HG03108 (cell line): ENCODE results near the gene SMARCA2.

Experiments used
- ATAC-seq: cut with Tn5 transposase; IDR thresholded peaks from one replicate; pipeline ENCODE4 v1.9.1; 2021; ENCODE audit warnings: moderate library complexity; ENCODE audit not compliant: unreplicated experiment

The SMARCA2 gene

DNA sequence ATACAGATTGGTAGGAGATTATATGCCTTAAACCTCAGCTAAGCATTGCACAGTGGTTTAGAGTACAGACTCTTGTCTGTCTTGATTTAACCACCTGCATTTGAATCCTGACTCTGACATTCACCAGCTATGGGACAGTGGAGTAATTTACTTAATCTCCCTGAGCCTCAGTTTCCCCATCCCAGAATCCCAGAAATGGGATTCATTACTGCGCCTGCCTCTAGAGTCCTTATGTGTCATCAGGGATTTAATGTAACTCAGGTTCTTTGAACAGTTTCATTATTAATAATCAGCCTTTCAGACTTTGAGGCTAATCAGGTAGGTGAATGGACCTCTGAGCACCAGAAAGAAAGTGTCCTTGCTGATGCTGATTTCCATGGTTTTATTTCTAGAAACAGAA is 149.1 kb downstream of the SMARCA2 start:
- no peak for ATAC-seq

DNA sequence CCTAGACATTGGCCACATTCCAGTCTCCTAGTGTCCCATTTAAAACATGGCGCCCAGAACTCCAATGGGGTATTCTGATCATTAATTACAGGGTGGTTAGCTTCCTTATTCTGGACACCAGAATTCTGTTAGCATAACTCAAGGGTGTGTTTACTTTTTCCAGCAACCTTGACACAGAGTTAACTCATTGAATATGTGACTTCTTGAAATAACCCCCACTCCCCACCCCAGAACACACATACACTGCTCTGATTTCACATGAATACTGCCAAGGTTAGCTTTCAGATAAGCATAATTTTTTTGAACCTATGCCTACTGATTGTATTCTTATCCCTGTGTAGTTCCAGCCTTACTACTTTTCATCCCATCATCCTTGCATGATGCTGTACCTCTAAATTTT is 151.1 kb downstream of the SMARCA2 start:
- ATAC-seq = no peak

GRCh38 chr9:2169035-2169434 is 153.9 kb downstream of the SMARCA2 start:
- no peak for ATAC-seq

- no peak for ATAC-seq
Observed at GRCh38 chr9:2170722-2171121, 155.6 kb downstream of the SMARCA2 start.

DNA sequence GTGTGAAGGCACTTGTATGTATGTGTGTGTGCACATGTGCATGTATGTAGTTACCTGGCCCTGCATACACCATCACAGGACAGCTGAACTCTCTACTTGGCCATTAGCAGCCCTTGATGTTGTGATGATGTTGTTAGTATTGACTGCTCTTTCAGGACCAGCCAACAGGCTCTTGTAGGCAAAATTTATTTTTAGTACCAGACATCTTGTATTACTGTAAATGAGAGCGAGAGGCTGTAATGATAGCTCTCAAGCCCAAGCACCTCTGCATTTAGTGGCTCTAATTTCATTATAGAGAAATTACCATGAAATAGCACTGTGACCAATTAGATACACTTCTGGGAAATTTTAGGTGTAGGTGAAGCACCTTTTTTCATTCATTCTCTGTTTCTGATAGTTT is 158.0 kb downstream of the SMARCA2 start:
- ATAC-seq = no peak

DNA sequence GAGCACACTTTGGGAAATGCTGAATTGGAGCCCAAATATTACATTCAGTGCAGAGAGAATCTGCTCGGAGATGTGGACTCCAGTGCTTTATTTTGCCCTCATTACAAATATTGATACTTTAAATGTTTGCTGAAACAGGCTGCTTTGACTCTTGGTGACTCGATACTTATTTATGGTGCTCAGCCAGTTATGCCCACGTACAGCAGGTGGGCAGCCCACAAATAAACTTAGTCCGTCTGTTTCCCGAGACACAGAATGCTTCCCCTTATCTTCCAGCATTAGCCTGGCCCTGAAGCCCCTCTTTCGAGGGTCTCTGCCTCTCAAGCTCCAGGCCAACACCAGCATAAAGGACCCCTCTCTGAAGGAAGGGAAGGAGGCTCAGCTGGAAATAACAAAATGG is 158.7 kb downstream of the SMARCA2 start:
- no peak for ATAC-seq

DNA sequence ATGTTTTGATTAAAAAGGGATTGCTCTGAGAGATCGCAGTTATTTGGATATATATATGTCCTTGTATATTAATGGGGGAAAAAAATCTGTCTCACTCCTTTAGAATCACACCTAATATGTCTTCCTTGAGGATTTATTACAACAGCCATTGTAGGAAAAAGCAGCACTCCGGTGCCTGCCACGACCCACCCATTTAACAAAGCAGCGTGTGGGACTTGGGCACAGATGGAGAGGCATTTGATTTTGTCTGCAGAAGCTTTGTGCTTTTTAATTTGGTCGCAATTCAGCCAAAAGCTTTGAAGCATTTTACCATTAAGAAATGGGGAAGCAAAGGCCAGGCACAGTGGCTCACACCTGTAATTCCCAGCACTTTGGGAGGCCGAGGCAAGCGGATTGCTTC is 159.2 kb downstream of the SMARCA2 start:
- ATAC-seq = no peak

DNA sequence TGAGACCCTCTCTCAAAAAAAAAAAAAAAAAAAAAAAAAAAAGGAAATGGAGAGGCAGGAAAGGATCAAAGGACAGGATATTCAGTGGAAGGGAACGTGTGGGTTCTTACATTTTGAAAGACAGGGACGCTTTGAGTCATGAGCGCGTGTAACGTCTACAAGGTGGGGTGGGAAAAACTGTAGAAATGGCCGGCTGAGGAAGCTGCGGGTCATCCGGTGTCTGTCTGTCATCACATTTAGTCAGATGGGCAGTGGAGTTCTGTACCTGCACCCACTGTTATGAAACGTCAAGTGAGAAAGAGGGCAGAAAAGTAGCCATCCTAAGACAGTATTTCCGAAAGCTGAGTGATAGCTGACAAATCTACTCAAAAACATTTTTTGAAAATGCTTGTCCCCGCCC is 159.8 kb downstream of the SMARCA2 start:
- no peak for ATAC-seq

DNA sequence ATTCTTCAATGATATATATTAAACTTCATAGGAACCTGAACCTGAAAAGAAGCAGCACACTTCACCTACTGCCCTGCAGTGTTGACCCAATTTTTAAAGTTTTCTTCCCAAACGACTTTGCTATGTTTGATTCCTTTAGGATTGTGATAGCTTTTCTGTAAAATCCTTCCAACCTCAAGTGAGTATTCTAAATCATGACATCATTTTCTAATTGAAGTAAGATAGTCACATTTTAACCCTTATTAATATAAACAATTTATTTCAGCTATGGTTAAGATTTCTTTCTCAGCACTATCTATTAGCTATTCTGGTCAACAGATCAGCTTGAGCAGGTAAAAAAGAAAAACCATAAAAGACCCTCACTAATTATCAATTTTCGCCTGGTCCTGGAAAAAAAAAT is 162.0 kb downstream of the SMARCA2 start:
- no peak for ATAC-seq

DNA sequence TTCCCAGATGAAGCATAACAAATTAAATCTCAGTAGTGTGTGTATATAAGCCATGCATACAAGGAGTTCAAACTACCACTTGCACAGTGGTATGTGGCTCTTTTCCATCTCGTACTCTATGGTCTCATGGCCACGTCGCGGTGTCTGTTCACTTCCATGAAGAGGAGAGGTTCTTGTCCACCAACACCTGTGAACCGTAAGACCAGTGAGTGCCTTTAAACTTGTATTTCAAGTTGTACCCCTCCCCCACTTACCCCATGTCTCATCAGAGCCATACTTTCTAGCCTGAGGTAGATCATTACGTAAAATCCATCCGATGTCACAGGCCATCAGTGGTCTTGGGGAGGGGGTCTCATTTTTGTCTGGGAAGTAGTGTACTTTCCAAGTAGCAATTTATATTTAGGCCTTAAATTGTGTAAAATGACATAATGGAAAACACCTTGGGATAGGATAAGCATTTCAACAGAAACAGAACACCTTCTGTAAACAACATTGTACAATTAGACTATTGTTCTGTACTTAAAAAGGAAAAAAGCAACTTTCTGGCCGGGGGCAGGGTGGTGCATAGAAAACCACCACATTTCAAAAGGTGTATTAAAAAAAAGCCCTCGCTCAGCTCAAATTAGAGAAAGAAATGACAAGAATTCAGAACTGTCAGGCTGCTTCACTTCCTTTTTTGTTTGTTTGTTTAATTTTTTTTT is 163.0 kb downstream of the SMARCA2 start:
- ATAC-seq = no peak

DNA sequence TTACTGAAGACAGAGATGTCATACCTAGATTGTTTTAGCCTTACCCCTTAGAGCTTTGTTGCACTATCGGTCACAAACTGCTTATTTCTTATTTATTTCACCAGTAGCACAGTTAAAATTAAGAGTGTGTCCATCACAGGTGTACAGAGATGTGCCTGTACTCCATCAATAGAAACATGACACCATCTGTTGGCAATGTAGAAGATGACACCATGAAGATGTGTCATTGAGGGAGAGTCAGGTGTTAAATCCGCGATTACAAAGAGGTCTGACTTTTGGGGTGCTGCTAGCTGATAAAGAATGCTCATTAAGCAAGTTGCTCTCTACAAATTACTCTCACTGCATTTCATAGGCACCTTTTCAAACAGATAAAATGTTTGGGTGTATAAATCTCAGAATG is 164.4 kb downstream of the SMARCA2 start:
- ATAC-seq = no peak

GRCh38 chr9:2180154-2180553 is 165.0 kb downstream of the SMARCA2 start:
- no peak for ATAC-seq

- no peak for ATAC-seq
Observed at GRCh38 chr9:2180704-2181103, 165.6 kb downstream of the SMARCA2 start.

- no peak for ATAC-seq
Observed at GRCh38 chr9:2181792-2182191, 166.6 kb downstream of the SMARCA2 start.

- ATAC-seq = no peak
Observed at GRCh38 chr9:2190939-2191608, 175.9 kb downstream of the SMARCA2 start.

- ATAC-seq = no peak
Observed at GRCh38 chr9:2191609-2191972, 176.4 kb downstream of the SMARCA2 start.

DNA sequence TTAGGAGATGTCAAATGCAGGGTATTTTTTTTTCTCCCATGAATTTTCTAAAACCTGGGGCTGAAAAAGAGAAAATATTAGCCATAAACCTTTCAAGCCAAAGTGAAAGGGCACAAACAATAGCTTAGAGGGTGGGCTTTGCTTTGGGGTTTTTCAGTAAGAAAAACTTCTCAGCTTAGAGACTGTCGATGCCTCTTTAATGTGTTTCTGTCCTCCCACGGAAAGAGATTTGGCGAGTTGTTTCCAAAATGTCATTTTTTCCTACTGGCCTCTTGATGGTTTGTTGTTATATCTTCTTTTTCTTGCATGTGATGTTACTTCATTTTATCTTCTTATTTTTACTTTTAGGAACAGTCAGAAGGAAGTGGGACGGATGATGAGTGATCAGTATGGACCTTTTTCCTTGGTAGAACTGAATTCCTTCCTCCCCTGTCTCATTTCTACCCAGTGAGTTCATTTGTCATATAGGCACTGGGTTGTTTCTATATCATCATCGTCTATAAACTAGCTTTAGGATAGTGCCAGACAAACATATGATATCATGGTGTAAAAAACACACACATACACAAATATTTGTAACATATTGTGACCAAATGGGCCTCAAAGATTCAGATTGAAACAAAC is 177.3 kb downstream of the SMARCA2 start:
- ATAC-seq = no peak

GRCh38 chr9:2193552-2193951 is 178.4 kb downstream of the SMARCA2 start:
- no peak for ATAC-seq

DNA sequence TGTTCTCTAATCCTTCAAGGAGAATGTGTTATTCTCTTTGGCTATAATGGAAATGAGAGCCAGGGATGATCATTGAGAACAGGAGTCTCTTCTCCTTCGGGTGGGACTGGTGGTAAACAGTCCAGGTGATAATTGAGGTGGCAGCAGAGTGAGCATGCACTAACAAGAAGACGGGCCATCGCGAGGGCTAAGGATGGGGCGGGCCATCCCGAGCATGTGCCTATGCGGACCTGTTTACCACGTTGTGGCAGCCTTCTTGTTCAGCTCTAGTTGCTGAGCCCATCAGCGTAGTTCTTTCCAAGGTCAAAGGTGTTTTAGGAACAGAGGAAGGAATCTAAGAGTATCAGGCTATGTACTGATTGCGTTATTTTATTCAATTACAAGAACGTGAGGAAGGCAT is 180.1 kb downstream of the SMARCA2 start:
- ATAC-seq = no peak

GRCh38 chr9:2196757-2197156 is 181.6 kb downstream of the SMARCA2 start:
- no peak for ATAC-seq

DNA sequence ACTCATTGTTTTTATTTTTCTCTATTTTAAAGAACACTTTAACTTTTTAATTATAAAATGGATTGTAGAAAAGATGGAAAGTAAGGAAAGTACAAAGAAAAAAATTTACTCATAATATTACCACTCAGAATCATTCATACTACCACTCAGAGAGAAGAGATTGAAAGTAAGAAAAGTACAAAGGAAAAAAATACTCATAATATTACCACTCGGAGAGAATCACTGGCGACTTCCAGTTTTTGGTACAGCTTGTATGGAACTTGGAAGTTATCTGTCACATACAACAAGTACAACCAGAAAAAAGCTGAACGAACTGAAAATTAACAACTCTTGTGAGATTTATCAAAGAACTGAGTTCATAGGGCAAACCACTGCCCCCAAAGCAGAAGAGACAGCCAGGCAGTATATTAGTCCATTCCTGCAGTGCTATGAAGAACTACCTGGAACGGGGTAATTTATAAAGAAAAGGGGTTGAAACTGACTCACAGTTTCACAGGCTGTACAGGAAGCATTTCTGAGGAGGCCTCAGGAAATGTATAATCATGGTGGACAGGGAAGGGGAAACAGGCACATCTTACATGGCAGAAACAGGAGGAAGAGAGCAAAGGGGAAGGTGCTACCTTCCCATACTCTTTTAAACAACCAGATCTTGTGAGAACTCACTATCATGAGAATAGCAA is 183.9 kb downstream of the SMARCA2 start:
- ATAC-seq = no peak
